ENCODE data around the gene ARHGAP6.

Gene ARHGAP6

DNA sequence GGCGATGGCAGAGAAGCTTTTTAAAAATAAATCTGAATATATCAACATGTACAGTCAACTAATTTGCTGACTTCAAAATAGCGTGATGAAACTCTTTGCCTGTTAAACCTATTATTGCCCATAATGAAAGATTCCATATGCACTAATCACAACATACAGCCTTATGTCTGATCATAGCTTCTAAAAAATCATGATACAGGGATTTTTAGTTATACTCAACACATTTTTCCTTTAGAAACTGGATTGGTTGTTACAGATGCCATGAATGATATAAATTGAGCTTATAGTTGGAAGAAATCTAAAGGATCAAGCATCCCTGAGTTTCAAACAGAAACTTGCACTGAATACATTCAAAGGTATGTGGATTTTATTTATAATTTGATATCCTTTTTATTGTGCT is 372.6 kb downstream of the ARHGAP6 start, which contains the start of gene AMELX:
Gene AMELX, plus strand, starts transcription at position 301 of the 400 bp plus-strand sequence. CDS start 1,376 bp downstream, outside the sequence.
- TF ChIP-seq FOXM1 (IDR thresholded peaks at IDR 0.05; ENCODE audit: borderline replicate concordance, low read depth) (no peak), TCF12 (IDR thresholded peaks at IDR 0.05; ENCODE audit: low read depth) (no peak), YY1 (IDR thresholded peaks at IDR 0.05; ENCODE audit: low read depth) (no peak), CEBPB (IDR thresholded peaks at IDR 0.05) (no peak), EP300 (IDR thresholded peaks at IDR 0.05; ENCODE audit: borderline replicate concordance) (no peak), RAD21 (IDR thresholded peaks at IDR 0.05; ENCODE audit: low read depth) (no peak), TEAD4 (IDR thresholded peaks at IDR 0.05) (no peak), CREB1 (IDR thresholded peaks at IDR 0.05; ENCODE audit: low read depth) (no peak), TAF1 (IDR thresholded peaks at IDR 0.05; ENCODE audit: low read depth) (no peak), EGR1 (IDR thresholded peaks at IDR 0.05) (no peak), NFIC (IDR thresholded peaks at IDR 0.05) (no peak), ZBTB7A (IDR thresholded peaks at IDR 0.05; ENCODE audit: low read depth) (no peak)
- TF ChIP-seq, protein P1, sequence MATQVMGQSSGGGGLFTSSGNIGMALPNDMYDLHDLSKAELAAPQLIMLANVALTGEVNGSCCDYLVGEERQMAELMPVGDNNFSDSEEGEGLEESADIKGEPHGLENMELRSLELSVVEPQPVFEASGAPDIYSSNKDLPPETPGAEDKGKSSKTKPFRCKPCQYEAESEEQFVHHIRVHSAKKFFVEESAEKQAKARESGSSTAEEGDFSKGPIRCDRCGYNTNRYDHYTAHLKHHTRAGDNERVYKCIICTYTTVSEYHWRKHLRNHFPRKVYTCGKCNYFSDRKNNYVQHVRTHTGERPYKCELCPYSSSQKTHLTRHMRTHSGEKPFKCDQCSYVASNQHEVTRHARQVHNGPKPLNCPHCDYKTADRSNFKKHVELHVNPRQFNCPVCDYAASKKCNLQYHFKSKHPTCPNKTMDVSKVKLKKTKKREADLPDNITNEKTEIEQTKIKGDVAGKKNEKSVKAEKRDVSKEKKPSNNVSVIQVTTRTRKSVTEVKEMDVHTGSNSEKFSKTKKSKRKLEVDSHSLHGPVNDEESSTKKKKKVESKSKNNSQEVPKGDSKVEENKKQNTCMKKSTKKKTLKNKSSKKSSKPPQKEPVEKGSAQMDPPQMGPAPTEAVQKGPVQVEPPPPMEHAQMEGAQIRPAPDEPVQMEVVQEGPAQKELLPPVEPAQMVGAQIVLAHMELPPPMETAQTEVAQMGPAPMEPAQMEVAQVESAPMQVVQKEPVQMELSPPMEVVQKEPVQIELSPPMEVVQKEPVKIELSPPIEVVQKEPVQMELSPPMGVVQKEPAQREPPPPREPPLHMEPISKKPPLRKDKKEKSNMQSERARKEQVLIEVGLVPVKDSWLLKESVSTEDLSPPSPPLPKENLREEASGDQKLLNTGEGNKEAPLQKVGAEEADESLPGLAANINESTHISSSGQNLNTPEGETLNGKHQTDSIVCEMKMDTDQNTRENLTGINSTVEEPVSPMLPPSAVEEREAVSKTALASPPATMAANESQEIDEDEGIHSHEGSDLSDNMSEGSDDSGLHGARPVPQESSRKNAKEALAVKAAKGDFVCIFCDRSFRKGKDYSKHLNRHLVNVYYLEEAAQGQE (IDR thresholded peaks at IDR 0.05; ENCODE audit: low read depth), result no peak
- TF ChIP-seq, protein P2, sequence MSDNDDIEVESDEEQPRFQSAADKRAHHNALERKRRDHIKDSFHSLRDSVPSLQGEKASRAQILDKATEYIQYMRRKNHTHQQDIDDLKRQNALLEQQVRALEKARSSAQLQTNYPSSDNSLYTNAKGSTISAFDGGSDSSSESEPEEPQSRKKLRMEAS (IDR thresholded peaks at IDR 0.05), result no peak
- TF ChIP-seq, protein P3, sequence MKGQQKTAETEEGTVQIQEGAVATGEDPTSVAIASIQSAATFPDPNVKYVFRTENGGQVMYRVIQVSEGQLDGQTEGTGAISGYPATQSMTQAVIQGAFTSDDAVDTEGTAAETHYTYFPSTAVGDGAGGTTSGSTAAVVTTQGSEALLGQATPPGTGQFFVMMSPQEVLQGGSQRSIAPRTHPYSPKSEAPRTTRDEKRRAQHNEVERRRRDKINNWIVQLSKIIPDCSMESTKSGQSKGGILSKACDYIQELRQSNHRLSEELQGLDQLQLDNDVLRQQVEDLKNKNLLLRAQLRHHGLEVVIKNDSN (IDR thresholded peaks at IDR 0.05), result no peak

DNA sequence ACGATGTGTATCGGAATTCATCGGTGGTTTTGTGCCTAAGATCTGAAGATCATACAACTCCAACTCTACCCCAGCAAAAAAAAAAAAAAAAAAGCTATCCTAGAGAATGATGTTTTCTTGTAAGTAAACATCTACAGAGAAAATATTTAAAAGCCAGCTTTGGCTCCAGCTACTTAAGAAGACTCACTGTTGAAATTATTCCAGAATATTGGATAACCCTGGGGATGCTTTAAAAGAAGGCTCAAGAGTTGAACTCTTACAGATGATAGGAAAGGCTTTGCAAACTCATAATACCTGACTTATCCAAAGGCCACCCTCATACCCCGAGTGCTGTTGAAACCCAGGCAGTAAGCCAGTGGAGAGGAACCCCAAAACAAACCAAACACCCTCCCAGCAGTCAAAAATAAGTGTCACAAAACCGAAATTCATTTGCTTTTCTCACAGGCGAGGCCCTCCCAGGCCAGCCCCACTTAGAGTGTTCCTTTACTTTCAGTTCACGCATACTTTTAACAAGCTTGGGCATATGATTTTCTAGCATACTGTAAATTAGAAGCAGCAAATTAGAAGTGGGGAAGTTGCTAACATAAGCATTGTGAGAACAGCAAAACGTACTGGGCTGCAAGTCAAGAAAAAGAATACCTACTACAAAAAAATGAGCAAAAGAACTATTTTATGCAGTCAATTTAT is 375.2 kb downstream of the ARHGAP6 start:
- TF ChIP-seq, protein P3 (IDR thresholded peaks at IDR 0.05), result no peak
- TF ChIP-seq, protein P1 (IDR thresholded peaks at IDR 0.05; ENCODE audit: low read depth), result no peak
- no peak for TF ChIP-seq YY1 (IDR thresholded peaks at IDR 0.05; ENCODE audit: low read depth)

DNA sequence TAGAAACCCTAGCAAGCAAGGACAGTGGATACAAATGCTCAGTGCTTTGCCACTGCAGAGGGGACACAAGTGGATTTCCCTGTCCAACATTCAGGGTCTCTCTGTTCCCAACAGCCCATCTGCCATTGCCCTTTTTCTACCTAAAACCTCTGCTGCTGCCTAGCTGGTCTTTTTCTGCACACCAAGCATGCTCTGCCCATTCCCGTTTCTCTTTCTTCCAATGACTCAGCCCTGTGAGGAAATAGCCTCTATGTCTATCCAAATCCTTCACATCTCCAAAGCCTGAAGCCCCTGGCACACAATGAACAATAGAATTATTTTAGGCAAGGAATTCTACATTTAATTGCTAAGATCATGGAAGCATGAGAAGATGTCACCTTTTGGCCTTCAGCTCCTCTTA is 378.2 kb downstream of the ARHGAP6 start:
- no peak for TF ChIP-seq TEAD4 (IDR thresholded peaks at IDR 0.05)
- TF ChIP-seq, protein P3 (IDR thresholded peaks at IDR 0.05), result no peak
- TF ChIP-seq EP300 (IDR thresholded peaks at IDR 0.05; ENCODE audit: borderline replicate concordance), result no peak
- TF ChIP-seq EGR1 (IDR thresholded peaks at IDR 0.05), result no peak
- no peak for TF ChIP-seq TCF12 (IDR thresholded peaks at IDR 0.05; ENCODE audit: low read depth)
- TF ChIP-seq NFIC (IDR thresholded peaks at IDR 0.05), result no peak
- no peak for TF ChIP-seq CREB1 (IDR thresholded peaks at IDR 0.05; ENCODE audit: low read depth)
- TF ChIP-seq YY1 (IDR thresholded peaks at IDR 0.05; ENCODE audit: low read depth), result no peak
- TF ChIP-seq FOXM1 (IDR thresholded peaks at IDR 0.05; ENCODE audit: borderline replicate concordance, low read depth), result no peak
- TF ChIP-seq, protein P1 (IDR thresholded peaks at IDR 0.05; ENCODE audit: low read depth), result no peak
- no peak for TF ChIP-seq ZBTB7A (IDR thresholded peaks at IDR 0.05; ENCODE audit: low read depth)
- no peak for TF ChIP-seq TAF1 (IDR thresholded peaks at IDR 0.05; ENCODE audit: low read depth)
- TF ChIP-seq, protein P2 (IDR thresholded peaks at IDR 0.05), result no peak
- TF ChIP-seq CEBPB (IDR thresholded peaks at IDR 0.05), result no peak
- no peak for TF ChIP-seq RAD21 (IDR thresholded peaks at IDR 0.05; ENCODE audit: low read depth)

DNA sequence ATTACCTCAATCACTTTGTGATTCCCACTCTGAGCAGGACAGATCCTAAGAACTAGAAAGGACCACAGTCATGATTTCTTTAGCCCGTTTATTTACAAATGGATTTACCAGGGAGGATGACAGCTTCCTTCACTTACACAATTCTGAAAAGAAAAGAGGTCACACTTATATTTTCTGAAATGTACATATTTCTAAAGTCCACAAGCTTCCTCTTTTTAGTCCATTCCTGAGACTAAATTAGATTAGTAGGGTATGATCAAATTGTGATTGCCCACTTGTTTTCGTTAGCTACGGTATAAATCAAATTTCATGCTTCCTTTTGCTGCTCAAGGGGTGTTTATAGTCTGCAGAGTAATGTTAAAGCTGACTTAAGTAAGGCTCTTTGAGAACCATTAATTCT is 380.1 kb downstream of the ARHGAP6 start:
- TF ChIP-seq, protein P2 (IDR thresholded peaks at IDR 0.05), result no peak
- TF ChIP-seq ZBTB7A (IDR thresholded peaks at IDR 0.05; ENCODE audit: low read depth) (no peak), CREB1 (IDR thresholded peaks at IDR 0.05; ENCODE audit: low read depth) (no peak), YY1 (IDR thresholded peaks at IDR 0.05; ENCODE audit: low read depth) (no peak), EGR1 (IDR thresholded peaks at IDR 0.05) (no peak), FOXM1 (IDR thresholded peaks at IDR 0.05; ENCODE audit: borderline replicate concordance, low read depth) (no peak), EP300 (IDR thresholded peaks at IDR 0.05; ENCODE audit: borderline replicate concordance) (no peak), RAD21 (IDR thresholded peaks at IDR 0.05; ENCODE audit: low read depth) (no peak), TCF12 (IDR thresholded peaks at IDR 0.05; ENCODE audit: low read depth) (no peak), CEBPB (IDR thresholded peaks at IDR 0.05) (no peak), TAF1 (IDR thresholded peaks at IDR 0.05; ENCODE audit: low read depth) (no peak), NFIC (IDR thresholded peaks at IDR 0.05) (no peak)
